GM19035 (cell line): ENCODE measurements around the gene SCUBE1.

Experiments
- ATAC-seq: cut with Tn5 transposase; IDR thresholded peaks from one replicate; pipeline ENCODE4 v1.9.1; 2021; ENCODE audit not compliant: unreplicated experiment

Gene SCUBE1

GRCh38 chr22:43303166-43303565, 40.0 kb downstream of the SCUBE1 start:
- ATAC-seq: no peak

- no peak for ATAC-seq
These were observed 40.6 kb downstream of the SCUBE1 start for GRCh38 chr22:43302531-43303041.

GRCh38 chr22:43301866-43302265, 41.3 kb downstream of the SCUBE1 start:
- ATAC-seq: no peak

- ATAC-seq: no peak
These were observed 42.1 kb downstream of the SCUBE1 start for GRCh38 chr22:43300891-43301676.

GRCh38 chr22:43299736-43300135, 43.4 kb downstream of the SCUBE1 start:
- ATAC-seq: no peak

GRCh38 chr22:43298062-43298801, 44.9 kb downstream of the SCUBE1 start:
- no peak for ATAC-seq

GRCh38 chr22:43297270-43298061, 45.7 kb downstream of the SCUBE1 start:
- ATAC-seq: no peak

GRCh38 chr22:43296276-43296902, 46.8 kb downstream of the SCUBE1 start:
- no peak for ATAC-seq

- ATAC-seq: no peak
These were observed 47.5 kb downstream of the SCUBE1 start for GRCh38 chr22:43295660-43296059.

- ATAC-seq: no peak
These were observed 48.0 kb downstream of the SCUBE1 start for GRCh38 chr22:43295173-43295572.

- ATAC-seq: no peak
These were observed 49.3 kb downstream of the SCUBE1 start for GRCh38 chr22:43293655-43294392.

GRCh38 chr22:43293259-43293654, 49.9 kb downstream of the SCUBE1 start:
- no peak for ATAC-seq

- no peak for ATAC-seq
These were observed 50.5 kb downstream of the SCUBE1 start for GRCh38 chr22:43292630-43293018.

GRCh38 chr22:43291381-43291780, 51.8 kb downstream of the SCUBE1 start:
- ATAC-seq: no peak

- no peak for ATAC-seq
These were observed 53.0 kb downstream of the SCUBE1 start for GRCh38 chr22:43289976-43290721.

- no peak for ATAC-seq
These were observed 53.6 kb downstream of the SCUBE1 start for GRCh38 chr22:43289531-43289963.

- no peak for ATAC-seq
These were observed 54.3 kb downstream of the SCUBE1 start for GRCh38 chr22:43288807-43289420.

GRCh38 chr22:43288378-43288777, 54.8 kb downstream of the SCUBE1 start:
- no peak for ATAC-seq

- no peak for ATAC-seq
These were observed 55.7 kb downstream of the SCUBE1 start for GRCh38 chr22:43287441-43287840.
